H1 (cell line): ENCODE data around the gene ZNF415. TPM values are rescaled to one million over a fixed set of nuclear protein-coding genes. Genes with fewer than 3 reads are reported as not detected.

Experiments used
- CTCF ChIA-PET: fragments of 300-600 bp; sonication (Branson Sonifier 250); formaldehyde crosslinking; loops from one replicate; lab custom pipeline; 2021; ENCODE audit not compliant: partially characterized antibody; lab: Charles Lee
- POLR2A ChIA-PET: fragments of 300-600 bp; sonication (Branson Sonifier 250); formaldehyde crosslinking; loops from one replicate; lab custom pipeline; 2021; ENCODE audit warnings: inconsistent platforms; ENCODE audit not compliant: partially characterized antibody; lab: Charles Lee
- DNase-seq, 2 experiments: peaks; one replicate each; pipeline versions ENCODE4 v3.0.0 to v3.0.0-alpha.2; 2010 to 2022; ENCODE audit warnings: low spot score in 2 of 2, low read depth in 1 of 2, mixed read lengths in 1 of 2
- FAIRE-seq: peaks from 2 replicates; lab custom pipeline; 2011; peaks lifted over from hg19 to GRCh38; lab: Jason Lieb, UNC
- H2AFZ ChIP-seq: 2 replicates; pipeline ENCODE4 v1.8.1; 2012; ENCODE audit warnings: low read length, inconsistent platforms
- H2AK5ac ChIP-seq: 2 replicates; pipeline ENCODE4 v1.6.1; 2013; ENCODE audit warnings: low read depth, low read length
- H2BK120ac ChIP-seq: replicated peaks from 2 replicates; pipeline ENCODE3; 2013; ENCODE audit warnings: low read depth, low read length, inconsistent platforms
- H2BK12ac ChIP-seq: 2 replicates; pipeline ENCODE4 v1.6.1; 2013; ENCODE audit warnings: low read depth, low read length
- H2BK15ac ChIP-seq: 2 replicates; pipeline ENCODE4 v1.6.1; 2013; ENCODE audit warnings: low read length
- H2BK20ac ChIP-seq: 2 replicates; pipeline ENCODE4 v1.6.1; 2013; ENCODE audit warnings: low read length
- H2BK5ac ChIP-seq: 2 replicates; pipeline ENCODE4 v1.6.1; 2013; ENCODE audit warnings: low read depth, low read length
- H3K14ac ChIP-seq: 2 replicates; pipeline ENCODE4 v1.6.1; 2013; ENCODE audit warnings: inconsistent platforms; ENCODE audit not compliant: insufficient read length
- H3K18ac ChIP-seq: 2 replicates; pipeline ENCODE4 v1.6.1; 2013; ENCODE audit warnings: low read length; ENCODE audit errors: extremely low read depth
- H3K23ac ChIP-seq: 2 replicates; pipeline ENCODE4 v1.6.1; 2013; ENCODE audit warnings: inconsistent platforms; ENCODE audit not compliant: insufficient read length
- H3K23me2 ChIP-seq: 2 replicates; pipeline ENCODE4 v1.6.1; 2013; ENCODE audit warnings: low read depth, low read length
- H3K27ac ChIP-seq: 2 replicates; pipeline ENCODE4 v1.6.1; 2011; ENCODE audit warnings: low read depth, low read length, inconsistent platforms
- H3K27me3 ChIP-seq, 4 experiments: replicated peaks in 1 of 4; 1 replicate in 1 of 4; 2 replicates in 3 of 4; pipeline versions ENCODE4 v1.6.1 to v1.8.1; 2011 to 2013; ENCODE audit warnings: low read length in 3 of 4, mild to moderate bottlenecking in 3 of 4, inconsistent platforms in 2 of 4, mixed read lengths in 2 of 4, moderate library complexity in 1 of 4; ENCODE audit not compliant: control insufficient read depth in 3 of 4, insufficient read depth in 3 of 4; ENCODE audit errors: extremely low read depth in 1 of 4
- H3K36me3 ChIP-seq, 4 experiments: 2 replicates each; pipeline versions ENCODE4 v1.6.1 to v1.8.1; 2011 to 2013; ENCODE audit warnings: mild to moderate bottlenecking in 4 of 4, low read length in 3 of 4, moderate library complexity in 2 of 4, control low read depth in 1 of 4, inconsistent platforms in 1 of 4; ENCODE audit not compliant: insufficient read depth in 4 of 4, control insufficient read depth in 2 of 4
- H3K4ac ChIP-seq: replicated peaks from 2 replicates; pipeline ENCODE3; 2013; ENCODE audit warnings: low read length, low read depth, mixed read lengths, inconsistent platforms; ENCODE audit not compliant: insufficient read length
- H3K4me1 ChIP-seq, 4 experiments: replicated peaks in 1 of 4; 1 replicate in 1 of 4; 2 replicates in 3 of 4; pipeline versions ENCODE4 v1.6.1 to v1.8.1; 2011 to 2013; ENCODE audit warnings: low read length in 3 of 4, inconsistent platforms in 2 of 4, mixed read lengths in 1 of 4; ENCODE audit not compliant: insufficient read depth in 4 of 4, control insufficient read depth in 3 of 4
- H3K4me2 ChIP-seq, 2 experiments: 2 replicates each; pipeline versions ENCODE4 v1.6.1 to v1.8.1; 2011 to 2013; ENCODE audit warnings: low read depth in 2 of 2, low read length in 2 of 2, control low read depth in 1 of 2, inconsistent platforms in 1 of 2, mild to moderate bottlenecking in 1 of 2; ENCODE audit not compliant: insufficient read depth in 1 of 2
- H3K4me3 ChIP-seq, 4 experiments: fragments of 200-600, 300-600 bp in 1 of 4; sonication (generic), shearing (Covaris generic), sonication (Bioruptor Twin) in 1 of 4; 2 replicates each; pipeline versions ENCODE4 v1.5.1 to v1.8.1; 2011 to 2016; ENCODE audit warnings: low read length in 4 of 4, low read depth in 3 of 4, control low read depth in 2 of 4, inconsistent platforms in 2 of 4, mild to moderate bottlenecking in 2 of 4, mixed read lengths in 1 of 4, moderate library complexity in 1 of 4; ENCODE audit not compliant: insufficient read depth in 2 of 4; ENCODE audit errors: extremely low read depth in 1 of 4
- H3K56ac ChIP-seq: replicated peaks from 2 replicates; pipeline ENCODE3; 2013; ENCODE audit warnings: low read depth, mild to moderate bottlenecking, mixed read lengths, low read length, inconsistent platforms; ENCODE audit not compliant: insufficient read length
- H3K79me1 ChIP-seq: 2 replicates; pipeline ENCODE4 v1.6.1; 2013; ENCODE audit warnings: low read depth, low read length, control low read depth
- H3K79me2 ChIP-seq, 2 experiments: 2 replicates each; pipeline versions ENCODE4 v1.6.1 to v1.8.1; 2012 to 2013; ENCODE audit warnings: low read length in 2 of 2, mild to moderate bottlenecking in 2 of 2, inconsistent platforms in 1 of 2; ENCODE audit not compliant: insufficient read depth in 2 of 2, control insufficient read depth in 1 of 2
- H3K9ac ChIP-seq, 4 experiments: replicated peaks in 1 of 4; 1 replicate in 1 of 4; 2 replicates in 3 of 4; pipeline versions ENCODE4 v1.6.1 to v1.8.1; 2011 to 2013; ENCODE audit warnings: low read depth in 3 of 4, low read length in 3 of 4, control low read depth in 2 of 4, mild to moderate bottlenecking in 2 of 4, moderate library complexity in 2 of 4, inconsistent platforms in 1 of 4; ENCODE audit errors: extremely low read depth in 1 of 4
- H3K9me3 ChIP-seq, 2 experiments: 2 replicates each; pipeline versions ENCODE4 v1.6.1 to v1.8.1; 2012 to 2013; ENCODE audit warnings: mild to moderate bottlenecking in 2 of 2, moderate library complexity in 2 of 2, control low read depth in 1 of 2, inconsistent platforms in 1 of 2, low read depth in 1 of 2, low read length in 1 of 2, mixed read lengths in 1 of 2; ENCODE audit not compliant: insufficient read depth in 2 of 2
- H4K20me1 ChIP-seq, 2 experiments: replicated peaks in 1 of 2; 2 replicates each; pipeline versions ENCODE3 to v1.8.1; 2011 to 2013; ENCODE audit warnings: inconsistent platforms in 2 of 2, low read length in 2 of 2, mild to moderate bottlenecking in 1 of 2; ENCODE audit not compliant: insufficient read depth in 2 of 2, control insufficient read depth in 1 of 2
- H4K5ac ChIP-seq: 2 replicates; pipeline ENCODE4 v1.6.1; 2013; ENCODE audit warnings: low read length, low read depth, mixed read lengths, inconsistent platforms; ENCODE audit not compliant: insufficient read length
- H4K8ac ChIP-seq: 2 replicates; pipeline ENCODE4 v1.8.0; 2013; ENCODE audit warnings: mild to moderate bottlenecking, moderate library complexity, low read length, inconsistent platforms; ENCODE audit not compliant: insufficient read depth; ENCODE audit errors: extremely low read depth
- H4K91ac ChIP-seq: replicated peaks from 2 replicates; pipeline ENCODE3; 2013; ENCODE audit warnings: low read length, mixed read lengths, inconsistent platforms; ENCODE audit not compliant: insufficient read length
- CTBP2 ChIP-seq: IDR thresholded peaks from 2 replicates; pipeline ENCODE4 v1.7.0; 2011; ENCODE audit warnings: borderline replicate concordance, mild to moderate bottlenecking, moderate library complexity, mixed read lengths, low read length; ENCODE audit not compliant: insufficient read depth, insufficient read length
- EGR1 ChIP-seq: IDR thresholded peaks from 2 replicates; pipeline ENCODE4 v1.6.1; 2011; ENCODE audit warnings: low read depth, low read length, borderline replicate concordance
- GTF2F1 ChIP-seq: IDR thresholded peaks from 2 replicates; pipeline ENCODE4 v1.6.1; 2012; ENCODE audit warnings: low read depth, low read length, improper control_type of control experiment, borderline replicate concordance
- NRF1 ChIP-seq: IDR thresholded peaks from 2 replicates; pipeline ENCODE4 v1.6.1; 2011; ENCODE audit warnings: mild to moderate bottlenecking, low read depth, low read length, improper control_type of control experiment
- SIN3A ChIP-seq, 2 experiments: IDR thresholded peaks in 1 of 2; conservative IDR thresholded peaks in 1 of 2; 2 replicates each; pipeline ENCODE4 v1.6.1; 2011 to 2012; ENCODE audit warnings: low read length in 2 of 2, improper control_type of control experiment in 1 of 2, low read depth in 1 of 2, mild to moderate bottlenecking in 1 of 2
- TBP ChIP-seq: IDR thresholded peaks from 2 replicates; pipeline ENCODE4 v1.6.1; 2011; ENCODE audit warnings: low read depth, low read length, improper control_type of control experiment
- WGBS, 2 experiments: shearing (Covaris generic) in 1 of 2; methylation state at CpG; one replicate each; pipeline versions ENCODE4 v1.1.6 to v1.1.7; 2013 to 2015; ENCODE audit warnings: low lambda C conversion rate in 2 of 2, mixed read lengths in 2 of 2, inconsistent platforms in 1 of 2, low coverage in 1 of 2, missing lambda C conversion rate in 1 of 2; ENCODE audit not compliant: insufficient replicate concordance in 2 of 2, insufficient coverage in 1 of 2, insufficient read length in 1 of 2; ENCODE audit errors: extremely low coverage in 1 of 2, missing lambda C conversion rate in 1 of 2; 5-methylcytosine and 5-hydroxymethylcytosine counted together
- polyA plus RNA-seq, 7 experiments: library from polyadenylated mRNA; depleted of rRNA in 3 of 7; stranded (reverse) in 5 of 7; unstranded in 2 of 7; fragments of >200 nt in 5 of 7; fragments of 200-250 nt in 2 of 7; gene quantifications; 1 replicate in 5 of 7; 2 replicates in 1 of 7; 4 replicates in 1 of 7; pipeline versions ENCODE4 v1.2.1 to v1.2.3, GENCODE V29; 2011 to 2013; ENCODE audit warnings: missing spikeins in 2 of 7, mixed read lengths in 2 of 7
- total RNA-seq: library from RNA; stranded (reverse); fragmentation: NEBNext Ultra II Directional; extraction: Animal tissue kit (Norgen Biotek cat#: 25700); gene quantifications from 2 replicates; pipeline ENCODE4 v1.2.1, GENCODE V29; 2021

The ZNF415 gene
- total and polyA plus RNA-seq, 2 of the 8 experiments (the other 6 are each of a cell fraction or from before 2014, with no cell fraction given) = 5.8 to 9.7 TPM

GRCh38 chr19:53130506-53130905, 2.2 kb downstream of the ZNF415 start:
- Histone ChIP-seq H3K27me3 (peaks cover 0 to 6% (median 4%) of the 10 kb centered on the region in 4 experiments; a peak in 4 of 7 replicates), H2BK120ac (no peak overlapping the region), H3K23ac (no peak overlapping the region), H3K79me2 (no peaks in the 10 kb centered on the region), H2AFZ (no peak overlapping the region), H3K4me3 (no peak overlapping the region), H4K91ac (no peak overlapping the region), H3K9me3 (no peaks in the 10 kb centered on the region), H2BK20ac (no peak overlapping the region), H3K27ac (no peak overlapping the region), H2BK12ac (no peak overlapping the region), H3K56ac (no peak overlapping the region), H3K18ac (no peak overlapping the region), H3K9ac (no peak overlapping the region), H4K5ac (no peak overlapping the region), H4K8ac (no peak overlapping the region), H3K14ac (no peak overlapping the region), H3K4me1 (peaks cover 0 to 7% (median 3%) of the 10 kb centered on the region in 4 experiments; a peak in 5 of 7 replicates), H2BK15ac (no peak overlapping the region), H3K4me2 (peak overlapping the region in 1 of 2 experiments; percentile 99; a peak in 1 of 4 replicates), H4K20me1 (peaks cover 1 to 3% of the 10 kb centered on the region in 2 experiments), H2BK5ac (no peak overlapping the region), H2AK5ac (no peak overlapping the region), H3K4ac (no peak overlapping the region), H3K23me2 (peaks cover 9% of the 10 kb centered on the region), H3K36me3 (no peaks in the 10 kb centered on the region), H3K79me1 (no peaks in the 10 kb centered on the region)
- CTCF ChIA-PET = interaction anchor here (0.6 to 1.6 kb wide), 2 partner anchors 14 to 473 kb away, joined by 4 to 5 read pairs; no protein-coding TSS in a partner anchor
- 87% methylated on average over 7 of the region's 7 CpGs; no CpG with 5 or more reads in 1 of the 2 experiments for WGBS, 2 experiments
- no peak for FAIRE-seq
- DNase-seq = no peak
- POLR2A ChIA-PET = no interaction called here
- TF ChIP-seq SIN3A (conservative IDR thresholded peaks at IDR 0.05 in 1 of 2, IDR thresholded peaks at IDR 0.05 in 1 of 2; ENCODE audit: low read depth in 1 of 2, low read length in 2 of 2) (no peak), TBP (no peak), CTBP2 (no peak), EGR1 (no peak), GTF2F1 (no peak), NRF1 (no peak)
